Right lobe of liver (tissue), 6 donors: Measurements from ENCODE around the gene JUND. TPM values are rescaled to one million over a fixed set of nuclear protein-coding genes. Genes with fewer than 3 reads are reported as not detected.

ENCODE experiments used
- ATAC-seq, 4 donors: fragments of 200-7000 bp; cut with Tn5 transposase; one replicate each; pipeline ENCODE4 v1.9.1; 2020; ENCODE audit warnings: mild to moderate bottlenecking in 4 of 4, moderate library complexity in 4 of 4
- DNase-seq, 3 donors: peaks; one replicate each; pipeline ENCODE4 v3.0.0-alpha.2; 2020
- H3K27ac ChIP-seq, 3 donors: fragments of 200-600 bp; one replicate each; pipeline ENCODE4 v1.8.0; 2022
- H3K27me3 ChIP-seq, 2 donors: fragments of 200-600 bp; one replicate each; pipeline ENCODE4 v1.8.0; 2022
- H3K36me3 ChIP-seq, 4 donors: fragments of 200-600 bp; sonication (generic) in 1 of 4; one replicate each; pipeline versions ENCODE4 v1.5.1 to v1.8.0; 2017 to 2022; ENCODE audit warnings: control low read depth in 1 of 4
- H3K4me1 ChIP-seq, 4 donors: fragments of 200-600 bp; sonication (generic) in 1 of 4; one replicate each; pipeline versions ENCODE4 v1.5.1 to v1.8.0; 2017 to 2022; ENCODE audit warnings: control low read depth in 1 of 4
- H3K4me3 ChIP-seq, 3 donors: fragments of 200-600 bp; one replicate each; pipeline ENCODE4 v1.8.0; 2022
- H3K9me3 ChIP-seq, 4 donors: fragments of 200-600 bp; sonication (generic) in 1 of 4; one replicate each; pipeline versions ENCODE4 v1.5.1 to v1.8.0; 2017 to 2022; ENCODE audit warnings: control low read depth in 1 of 4
- CTCF ChIP-seq, 4 donors: fragments of 200-600 bp in 3 of 4; fragments of 450-650 bp in 1 of 4; IDR thresholded peaks; one replicate each; pipeline versions ENCODE4 v1.5.1 to v1.8.0; 2016 to 2022; ENCODE audit warnings: antibody characterized with exemption in 4 of 4, mild to moderate bottlenecking in 2 of 4
- POLR2A ChIP-seq: fragments of 450-650 bp; IDR thresholded peaks from one replicate; pipeline ENCODE4 v1.6.1; 2017; ENCODE audit warnings: antibody characterized with exemption, mild to moderate bottlenecking
- WGBS: methylation state at CpG from one replicate; pipeline ENCODE4 v1.1.6; 2018; ENCODE audit warnings: low coverage, low lambda C conversion rate; ENCODE audit not compliant: insufficient coverage; ENCODE audit errors: missing lambda C conversion rate; 5-methylcytosine and 5-hydroxymethylcytosine counted together
- intact Hi-C, 2 donors: fragments of 100-400 bp; cut with DNase I; formaldehyde crosslinking; loops; one replicate each; pipeline versions ENCODE4 v1.11.2 to v1.14.1; 2022
- total RNA-seq, 6 experiments: library from RNA; depleted of rRNA in 2 of 6; stranded (reverse); fragments of >200 nt in 2 of 6; fragmentation: NEBNext Ultra II Directional in 3 of 6; extraction: Animal tissue kit (Norgen Biotek cat#: 25700) in 3 of 6; gene quantifications; one replicate each; pipeline versions ENCODE4 v1.1.0 to v1.2.4, GENCODE V29; 2016 to 2023
- donor health status: DM: no; HTN: yes; CAD: no.
- donor health status: DM: no; HTN: no; CAD: no.
- donor health status: DM: no; HTN: no; CAD: no.
- donor health status: DM: no; HTN: yes; CAD: no.
- donor health status: DM: no; HTN: yes; CAD: no.

Gene JUND
- total RNA-seq, 6 experiments from 2014 or later = 29.3 to 188 (median 134) TPM

DNA sequence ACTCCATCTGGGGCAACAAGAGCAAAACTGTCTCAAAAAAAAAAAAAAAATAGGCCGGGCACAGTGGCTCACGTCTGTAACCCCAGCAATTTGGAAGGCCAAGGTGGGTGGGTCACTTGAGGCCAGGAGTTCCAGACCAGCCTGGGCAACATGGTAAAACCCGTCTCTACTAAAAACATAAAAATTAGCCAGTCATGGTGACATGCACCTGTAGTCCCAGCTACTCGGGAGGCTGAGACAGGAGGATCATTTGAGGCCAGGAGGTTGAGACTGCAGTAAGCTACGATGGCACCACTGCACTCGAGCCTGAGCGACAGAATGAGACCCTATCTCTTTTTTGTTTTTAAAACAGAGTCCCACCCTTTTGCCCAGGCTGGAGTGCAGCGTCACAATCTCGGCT lies 11.1 kb downstream of the JUND start:
- peaks cover 0 to 17% (median 6%) of the 10 kb centered on the region in 4 donors for H3K4me1 ChIP-seq
- no peak for TF ChIP-seq POLR2A
- no peak for TF ChIP-seq CTCF (IDR thresholded peaks at IDR 0.05)
- H3K36me3 ChIP-seq = peaks cover 0 to 12% (median 0%) of the 10 kb centered on the region in 4 donors
- H3K27me3 ChIP-seq = no peaks in the 10 kb centered on the region
- H3K27ac ChIP-seq = no peak overlapping the region
- DNase-seq (no peak), ATAC-seq (no peak)
- no peak overlapping the region for H3K4me3 ChIP-seq
- 72% methylated on average over 4 of the region's 9 CpGs for WGBS
- intact Hi-C loops = loop anchor here in 1 of 2 donors (10.0 kb wide), 1 partner anchor 144 kb away; the partner anchor contains the start of gene SSBP4
- H3K9me3 ChIP-seq = no peaks in the 10 kb centered on the region

- 69% methylated on average over 2 of the region's 2 CpGs for WGBS
- H3K36me3 ChIP-seq = peaks cover 0 to 12% (median 0%) of the 10 kb centered on the region in 4 donors
- H3K27ac ChIP-seq = no peak overlapping the region
- DNase-seq = no peak
- intact Hi-C loops = no loop called here
- no peak for TF ChIP-seq CTCF (IDR thresholded peaks at IDR 0.05)
- no peak for TF ChIP-seq POLR2A
- no peaks in the 10 kb centered on the region for H3K27me3 ChIP-seq
- H3K4me1 ChIP-seq = peaks cover 0 to 7% (median 0%) of the 10 kb centered on the region in 4 donors
- no peaks in the 10 kb centered on the region for H3K9me3 ChIP-seq
- ATAC-seq = no peak
- H3K4me3 ChIP-seq = no peak overlapping the region
These were observed 12.2 kb downstream of the JUND start for GRCh38 chr19:18269070-18269723.

GRCh38 chr19:18266771-18267686 lies 14.4 kb downstream of the JUND start:
- intact Hi-C loops = no loop called here
- Histone ChIP-seq H3K27me3 (no peaks in the 10 kb centered on the region), H3K4me3 (no peak overlapping the region), H3K27ac (no peak overlapping the region), H3K36me3 (peaks cover 0 to 12% (median 0%) of the 10 kb centered on the region in 4 donors), H3K4me1 (no peaks in the 10 kb centered on the region), H3K9me3 (no peaks in the 10 kb centered on the region)
- DNase-seq (no peak), ATAC-seq (no peak)
- TF ChIP-seq CTCF (IDR thresholded peaks at IDR 0.05) = no peak
- no peak for TF ChIP-seq POLR2A
- 89% methylated on average over 9 of the region's 42 CpGs for WGBS

GRCh38 chr19:18265582-18265981 lies 15.8 kb downstream of the JUND start:
- Histone ChIP-seq H3K4me1 (no peaks in the 10 kb centered on the region), H3K36me3 (peaks cover 0 to 12% (median 0%) of the 10 kb centered on the region in 4 donors), H3K27me3 (no peaks in the 10 kb centered on the region), H3K4me3 (no peak overlapping the region), H3K9me3 (no peaks in the 10 kb centered on the region), H3K27ac (no peak overlapping the region)
- no CpG with 5 or more reads among the region's 7 CpGs for WGBS
- TF ChIP-seq CTCF (IDR thresholded peaks at IDR 0.05) (no peak), POLR2A (no peak)
- intact Hi-C loops = no loop called here
- ATAC-seq (no peak), DNase-seq (no peak)
